HepG2 (cell line): ENCODE data around the gene SEH1L.

Experiments used
- EP300 ChIP-seq, 3 experiments: sonication (generic) in 1 of 3; formaldehyde crosslinking in 1 of 3; IDR thresholded peaks; 2 replicates each; pipeline versions ENCODE4 v1.5.1 to v1.6.1; 2011 to 2020; ENCODE audit warnings: low read depth in 2 of 3, low read length in 2 of 3, borderline replicate concordance in 1 of 3, improper control_type of control experiment in 1 of 3, mild to moderate bottlenecking in 1 of 3, missing genetic modification reagents in 1 of 3, moderate library complexity in 1 of 3
- ZKSCAN1 ChIP-seq: fragments of 150-350 bp; IDR thresholded peaks from 2 replicates; pipeline ENCODE4 v1.6.1; 2014; ENCODE audit warnings: low read length

DNA sequence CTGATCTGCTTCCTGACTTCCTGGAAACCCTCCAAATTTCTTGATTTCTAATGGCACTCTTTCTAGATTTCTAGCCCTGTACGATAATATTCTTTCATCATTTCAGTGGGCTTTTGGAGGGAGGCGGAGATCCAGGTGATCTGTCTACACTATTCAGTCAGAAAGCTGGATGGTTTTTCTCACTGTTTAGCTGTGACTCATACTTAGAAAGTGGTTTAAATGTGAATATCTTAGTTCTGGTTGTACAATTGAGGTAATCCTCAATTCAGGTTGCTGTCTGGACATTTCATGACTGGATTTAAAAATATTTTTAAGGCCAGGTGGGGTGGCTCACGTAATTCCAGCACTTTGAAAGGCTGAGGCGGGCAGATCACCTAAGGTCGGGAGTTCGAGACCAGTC, 20.8 kb downstream of the SEH1L start:
- TF ChIP-seq EP300 (IDR thresholded peaks at IDR 0.05; ENCODE audit: low read depth in 2 of 2, low read length in 2 of 2) (no peak), EP300 (CRISPR knock-in tag; IDR thresholded peaks at IDR 0.05; ENCODE audit: borderline replicate concordance) (no peak), ZKSCAN1 (no peak)
